IPS DF 19.7 (cell line): Measurements from ENCODE around the gene FOSL1.
A peak's percentile ranks its signal among the peaks of the same experiment; 100 is the strongest.
"Not testable (repeated sequence)": the region's sequence is repeated elsewhere in the genome, so short reads cannot be mapped to it uniquely, and the experiment has no call there.

Experiments used
- DNase-seq: peaks from one replicate; pipeline ENCODE4 v3.0.0-alpha.2; 2013; ENCODE audit warnings: low read depth, low spot score

FOSL1 gene

GRCh38 chr11:65896034-65896999 is 3.9 kb downstream of the FOSL1 start:
- no peak for DNase-seq

GRCh38 chr11:65895482-65895981 is 4.7 kb downstream of the FOSL1 start:
- DNase-seq, result no peak

- DNase-seq, result no peak
These were observed 6.1 kb downstream of the FOSL1 start for GRCh38 chr11:65894034-65894591.

- DNase-seq, result no peak
These were observed 7.4 kb downstream of the FOSL1 start for GRCh38 chr11:65892661-65893317.

- DNase-seq, result not testable (repeated sequence)
These were observed 8.0 kb downstream of the FOSL1 start for GRCh38 chr11:65892137-65892540.

- no peak for DNase-seq
These were observed 8.7 kb downstream of the FOSL1 start for GRCh38 chr11:65891219-65892136.

- DNase-seq, result no peak
These were observed 9.6 kb downstream of the FOSL1 start, which contains the start of gene CCDC85B for GRCh38 chr11:65890324-65891218. Gene CCDC85B (plus strand): TSS chr11:65890673. CDS start chr11:65890784, 111 bp downstream.

GRCh38 chr11:65888163-65888814 is 11.9 kb downstream of the FOSL1 start, which contains the start of gene FIBP:
Gene FIBP (minus strand): TSS chr11:65888471. CDS start chr11:65888418, 53 bp downstream.
- DNase-seq, result peak; percentile 81

- no peak for DNase-seq
These were observed 12.4 kb downstream of the FOSL1 start for GRCh38 chr11:65887723-65888162.

GRCh38 chr11:65886826-65887722 is 13.1 kb downstream of the FOSL1 start:
- no peak for DNase-seq

- DNase-seq, result no peak
These were observed 14.2 kb downstream of the FOSL1 start for GRCh38 chr11:65885808-65886536.

GRCh38 chr11:65885231-65885630 is 15.0 kb downstream of the FOSL1 start:
- no peak for DNase-seq

- DNase-seq, result no peak
These were observed 15.5 kb downstream of the FOSL1 start for GRCh38 chr11:65884716-65885092.

- no peak for DNase-seq
These were observed 16.1 kb downstream of the FOSL1 start for GRCh38 chr11:65883786-65884715.

- no peak for DNase-seq
These were observed 17.0 kb downstream of the FOSL1 start for GRCh38 chr11:65883058-65883761.
